VCaP (cell line): Measurements from ENCODE around the gene N4BP2.
"Not testable (repeated sequence)": the region's sequence is repeated elsewhere in the genome, so short reads cannot be mapped to it uniquely, and the experiment has no call there.

Experiments used
- H3K27ac ChIP-seq: fragments of 450-650 bp; 2 replicates; pipeline ENCODE4 v1.5.1; 2017
- TF ChIP-seq, protein P1 (sequence below): fragments of 450-650 bp; conservative IDR thresholded peaks from 2 replicates; pipeline ENCODE4 v1.5.1; 2017; ENCODE audit warnings: mild to moderate bottlenecking, moderate library complexity

The N4BP2 gene

GRCh38 chr4:40121515-40121914, 64.9 kb downstream of the N4BP2 start:
- H3K27ac ChIP-seq: no peak overlapping the region
- TF ChIP-seq, protein P1, sequence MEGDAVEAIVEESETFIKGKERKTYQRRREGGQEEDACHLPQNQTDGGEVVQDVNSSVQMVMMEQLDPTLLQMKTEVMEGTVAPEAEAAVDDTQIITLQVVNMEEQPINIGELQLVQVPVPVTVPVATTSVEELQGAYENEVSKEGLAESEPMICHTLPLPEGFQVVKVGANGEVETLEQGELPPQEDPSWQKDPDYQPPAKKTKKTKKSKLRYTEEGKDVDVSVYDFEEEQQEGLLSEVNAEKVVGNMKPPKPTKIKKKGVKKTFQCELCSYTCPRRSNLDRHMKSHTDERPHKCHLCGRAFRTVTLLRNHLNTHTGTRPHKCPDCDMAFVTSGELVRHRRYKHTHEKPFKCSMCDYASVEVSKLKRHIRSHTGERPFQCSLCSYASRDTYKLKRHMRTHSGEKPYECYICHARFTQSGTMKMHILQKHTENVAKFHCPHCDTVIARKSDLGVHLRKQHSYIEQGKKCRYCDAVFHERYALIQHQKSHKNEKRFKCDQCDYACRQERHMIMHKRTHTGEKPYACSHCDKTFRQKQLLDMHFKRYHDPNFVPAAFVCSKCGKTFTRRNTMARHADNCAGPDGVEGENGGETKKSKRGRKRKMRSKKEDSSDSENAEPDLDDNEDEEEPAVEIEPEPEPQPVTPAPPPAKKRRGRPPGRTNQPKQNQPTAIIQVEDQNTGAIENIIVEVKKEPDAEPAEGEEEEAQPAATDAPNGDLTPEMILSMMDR: no peak

DNA sequence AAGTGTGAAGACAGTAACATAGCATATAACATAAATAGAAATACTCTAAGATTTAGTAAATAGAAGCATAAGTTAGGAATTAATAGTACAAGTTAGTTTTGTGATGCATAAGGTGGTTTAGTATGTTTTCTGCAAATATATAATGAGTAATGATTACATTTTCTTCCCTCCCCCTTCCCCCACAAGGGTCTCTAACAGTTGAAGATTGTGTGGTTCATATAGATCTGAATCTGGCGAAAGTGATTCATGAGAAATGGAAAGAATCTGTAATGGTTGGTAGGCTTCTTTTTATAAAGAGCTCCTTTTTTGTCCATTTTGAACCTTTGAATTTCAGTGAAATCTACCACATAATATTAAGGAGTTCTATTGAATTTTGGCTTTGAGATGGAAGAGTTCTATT, 66.3 kb downstream of the N4BP2 start:
- H3K27ac ChIP-seq: no peak overlapping the region
- TF ChIP-seq, protein P1: no peak

- no peak overlapping the region for H3K27ac ChIP-seq
- TF ChIP-seq, protein P1: no peak
Measured at GRCh38 chr4:40124690-40125089, 68.0 kb downstream of the N4BP2 start.

GRCh38 chr4:40130401-40131036, 73.9 kb downstream of the N4BP2 start:
- H3K27ac ChIP-seq: no peak overlapping the region
- TF ChIP-seq, protein P1: no peak

DNA sequence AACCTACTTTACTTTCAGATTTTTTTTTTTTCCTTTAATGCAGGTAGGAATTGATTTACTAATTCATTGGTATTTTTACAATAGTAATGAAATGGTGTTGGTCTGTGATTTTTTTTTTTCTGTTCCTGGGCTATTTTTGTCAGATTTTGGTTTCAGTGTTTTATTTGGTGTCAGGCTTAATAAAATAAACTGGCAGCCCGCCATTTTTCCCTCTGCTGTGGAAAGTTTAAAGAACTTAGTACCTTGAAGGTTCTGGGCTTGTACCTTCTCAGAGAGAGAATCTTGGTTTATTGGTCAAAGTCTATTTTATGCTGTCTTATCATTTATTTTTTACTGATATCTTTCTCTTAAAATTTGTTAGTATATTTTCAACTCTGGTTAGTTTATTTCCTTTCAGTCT, 76.2 kb downstream of the N4BP2 start:
- no peak overlapping the region for H3K27ac ChIP-seq
- TF ChIP-seq, protein P1: no peak

DNA sequence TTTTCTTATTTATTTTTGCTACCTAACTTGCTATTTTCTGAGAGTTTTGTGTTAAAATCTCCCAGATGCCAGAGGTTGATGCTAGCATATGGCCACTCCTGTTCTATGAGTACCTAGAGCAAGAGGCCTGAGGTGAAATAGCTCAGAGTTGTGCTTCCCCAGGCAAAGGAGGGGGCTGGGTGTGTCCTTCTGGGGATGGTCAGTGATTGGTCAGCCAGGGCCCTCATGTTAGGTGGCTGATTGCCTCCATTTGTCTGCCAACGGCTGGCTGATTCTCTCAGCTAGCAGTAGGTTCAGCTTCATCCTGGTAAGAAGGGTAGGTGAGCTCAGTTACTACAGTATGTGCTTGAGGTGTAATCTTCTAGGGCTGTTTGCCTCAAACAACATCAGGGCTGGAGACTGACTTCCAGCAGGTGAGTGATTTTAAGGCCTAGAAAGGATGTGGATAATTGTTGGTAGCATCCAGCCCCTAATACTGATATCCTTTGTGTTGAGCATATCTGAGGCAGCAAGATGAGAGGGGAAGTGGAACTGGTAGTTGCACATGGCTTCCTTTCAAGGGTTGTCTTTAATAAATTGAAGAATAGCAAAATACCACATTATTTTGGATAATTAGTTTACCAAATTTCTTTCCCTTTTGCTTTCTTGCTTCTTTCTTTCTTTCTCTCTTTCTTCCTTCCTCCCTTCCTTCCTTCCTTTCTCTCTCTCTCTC, 77.7 kb downstream of the N4BP2 start:
- no peak overlapping the region for H3K27ac ChIP-seq
- TF ChIP-seq, protein P1: no peak

- H3K27ac ChIP-seq: not testable (repeated sequence)
Measured at GRCh38 chr4:40136202-40136601, 79.6 kb downstream of the N4BP2 start.

DNA sequence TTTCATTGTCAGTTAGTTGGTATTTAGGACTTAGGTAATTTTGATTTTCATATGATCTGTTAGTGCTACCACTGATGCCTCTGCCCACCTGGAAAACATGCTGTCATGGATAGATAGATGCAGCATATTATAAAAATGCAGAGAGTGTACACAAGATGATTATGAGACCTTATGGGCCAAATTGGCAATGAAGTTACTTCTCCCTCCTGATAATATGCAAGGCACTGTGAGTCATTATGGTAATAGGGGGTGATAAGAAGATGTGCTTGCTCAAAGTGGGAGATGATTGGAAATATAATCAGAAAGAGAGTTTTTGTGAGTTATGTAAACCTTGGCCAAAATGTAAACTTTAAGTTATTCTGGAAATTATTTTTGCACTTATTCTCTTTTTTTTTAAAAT, 83.5 kb downstream of the N4BP2 start:
- TF ChIP-seq, protein P1: no peak
- no peak overlapping the region for H3K27ac ChIP-seq

DNA sequence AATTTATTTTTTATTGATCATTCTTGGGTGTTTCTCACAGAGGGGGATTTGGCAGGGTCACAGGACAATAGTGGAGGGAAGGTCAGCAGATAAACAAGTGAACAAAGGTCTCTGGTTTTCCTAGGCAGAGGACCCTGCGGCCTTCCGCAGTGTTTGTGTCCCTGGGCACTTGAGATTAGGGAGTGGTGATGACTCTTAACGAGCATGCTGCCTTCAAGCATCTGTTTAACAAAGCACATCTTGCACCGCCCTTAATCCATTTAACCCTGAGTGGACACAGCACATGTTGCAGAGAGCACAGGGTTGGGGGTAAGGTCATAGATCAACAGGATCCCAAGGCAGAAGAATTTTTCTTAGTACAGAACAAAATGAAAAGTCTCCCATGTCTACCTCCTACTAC, 83.9 kb downstream of the N4BP2 start:
- H3K27ac ChIP-seq: not testable (repeated sequence)
